GM19397 (cell line): Measurements from ENCODE around the gene PRDM16.
"Not testable (repeated sequence)": the region's sequence is repeated elsewhere in the genome, so short reads cannot be mapped to it uniquely, and the experiment has no call there.

ENCODE experiments used
- ATAC-seq: cut with Tn5 transposase; IDR thresholded peaks from one replicate; pipeline ENCODE4 v1.9.1; 2021; ENCODE audit warnings: mild to moderate bottlenecking, moderate library complexity; ENCODE audit not compliant: unreplicated experiment

The PRDM16 gene

DNA sequence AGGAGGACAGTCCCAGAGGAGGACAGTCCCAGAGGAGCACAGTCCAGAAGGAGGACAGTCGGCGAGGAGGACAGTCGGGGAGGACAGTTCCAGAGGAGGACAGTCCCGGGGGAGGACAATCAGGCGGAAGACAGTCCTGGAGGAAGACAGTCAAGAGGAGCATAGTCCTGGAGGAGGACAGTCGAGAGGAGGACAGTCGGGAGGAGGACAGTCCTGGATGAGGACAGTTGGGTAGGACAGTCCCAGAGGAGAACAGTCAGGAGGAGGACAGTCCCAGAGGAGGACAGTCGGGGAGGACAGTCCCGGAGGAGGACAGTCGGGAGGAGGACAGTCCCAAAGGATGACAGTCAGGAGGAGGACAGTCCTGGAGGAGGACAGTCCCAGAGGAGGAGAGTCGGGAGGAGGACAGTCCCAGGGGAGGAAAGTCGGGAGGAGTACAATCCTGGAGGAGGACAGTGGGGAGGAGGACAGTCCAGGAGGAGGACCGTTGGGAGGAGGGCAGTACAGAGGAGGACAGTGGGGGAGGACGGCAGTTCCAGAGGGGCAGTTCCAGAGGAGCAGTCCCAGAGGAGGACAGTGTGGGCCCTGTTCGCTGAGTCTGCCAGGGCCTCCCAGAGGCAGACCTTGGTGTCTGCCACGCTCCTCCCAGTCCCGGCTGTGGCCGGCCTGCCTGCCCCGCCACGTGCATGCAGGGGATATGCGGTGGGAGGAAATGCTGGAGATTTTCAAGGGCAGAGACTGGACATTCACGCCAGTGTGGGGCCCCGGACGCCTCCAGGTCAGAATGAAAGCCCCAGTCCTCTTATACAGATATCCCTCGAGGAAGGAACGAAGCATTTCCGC is 201.6 kb downstream of the PRDM16 start:
- no peak for ATAC-seq

DNA sequence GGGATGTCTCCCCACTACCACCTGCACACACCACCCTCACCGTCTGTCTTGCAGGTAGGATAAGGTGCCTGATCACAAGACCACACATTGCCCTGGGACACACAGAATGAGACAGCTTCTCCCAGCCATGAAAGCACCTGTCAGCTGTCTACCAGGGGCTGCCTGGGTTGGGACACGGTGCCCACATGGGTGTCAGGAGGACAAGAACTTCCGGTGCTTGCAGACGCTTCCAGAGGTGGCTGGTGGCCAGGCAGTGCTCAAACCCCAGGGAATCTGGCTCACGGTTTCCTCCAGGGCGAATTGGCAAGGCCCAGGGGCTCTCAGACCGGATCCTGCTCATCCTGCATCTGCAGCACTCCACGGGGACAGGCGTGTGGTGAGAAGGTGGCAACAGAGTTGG is 202.9 kb downstream of the PRDM16 start:
- ATAC-seq: no peak

DNA sequence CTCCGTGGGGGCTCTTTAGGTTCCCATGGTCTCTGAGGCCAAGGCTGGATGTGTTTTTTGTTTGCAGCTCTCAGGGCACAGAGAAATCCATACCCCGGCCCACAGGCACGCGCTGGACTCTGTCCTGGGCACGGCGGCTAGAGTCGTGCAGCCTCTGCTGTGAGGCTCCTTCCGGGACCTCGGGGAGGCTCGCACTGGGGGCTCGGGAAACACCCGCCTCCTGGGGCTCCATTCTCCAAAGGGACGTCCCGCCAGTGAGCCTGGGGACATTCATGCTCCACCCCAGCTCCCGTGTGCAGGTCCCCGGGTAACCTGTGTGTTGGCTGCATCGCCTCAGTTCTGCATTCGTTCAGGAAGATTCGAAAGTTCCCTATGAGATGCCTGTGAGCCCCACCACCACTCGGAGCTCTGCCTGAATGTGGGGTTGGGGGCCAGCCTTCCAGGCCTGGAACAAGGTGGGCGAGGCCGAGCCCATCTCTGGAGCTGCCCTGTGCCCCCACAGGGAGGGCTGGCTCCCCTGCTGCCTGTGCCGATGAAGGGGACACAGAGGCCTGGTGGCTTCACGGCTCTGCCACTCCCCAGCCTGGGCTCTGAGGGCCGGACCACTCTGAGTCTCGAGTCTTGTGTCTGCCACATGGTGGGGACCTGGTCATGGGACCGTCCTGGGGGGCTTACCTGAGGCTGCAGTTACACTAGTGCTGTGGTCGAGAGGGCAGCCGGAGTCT is 203.5 kb downstream of the PRDM16 start:
- ATAC-seq: no peak

DNA sequence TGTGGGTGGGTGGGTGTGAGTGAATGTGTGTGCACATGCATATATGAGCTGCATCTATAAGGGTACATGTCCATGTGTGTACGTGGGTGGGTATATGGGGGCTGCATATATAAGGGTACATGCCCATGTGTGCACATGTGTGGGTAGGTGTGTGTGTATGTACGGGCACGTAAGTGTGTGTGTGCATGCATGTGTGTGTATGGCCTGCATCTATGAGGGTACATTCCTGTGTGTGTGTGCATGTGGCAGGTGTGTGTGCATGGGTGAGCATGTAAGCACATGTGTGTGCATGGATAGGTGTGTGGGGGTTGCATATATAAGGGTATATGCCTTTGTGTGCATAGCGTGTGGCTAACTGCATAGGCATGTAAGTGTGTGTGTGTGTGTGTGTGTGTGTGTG is 204.4 kb downstream of the PRDM16 start:
- no peak for ATAC-seq

DNA sequence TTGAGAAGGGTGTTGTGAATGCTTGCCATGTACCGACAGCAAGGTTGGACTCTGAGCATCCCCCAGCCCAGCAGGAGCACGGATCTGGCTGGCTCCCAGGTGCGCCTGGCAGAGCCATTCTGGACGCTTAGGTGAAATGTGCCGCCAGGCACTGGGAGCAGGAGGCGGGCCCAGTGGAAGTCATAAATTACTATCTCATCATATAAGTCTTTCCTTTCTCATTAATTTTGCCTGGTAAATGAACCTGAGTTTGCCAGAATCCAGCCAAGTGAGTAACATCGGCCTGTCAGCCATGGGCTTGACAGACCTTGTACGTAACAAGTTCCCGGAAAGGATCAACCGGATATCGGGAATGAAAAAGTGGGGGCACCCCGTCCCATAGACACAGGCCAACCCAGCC is 206.0 kb downstream of the PRDM16 start:
- no peak for ATAC-seq

DNA sequence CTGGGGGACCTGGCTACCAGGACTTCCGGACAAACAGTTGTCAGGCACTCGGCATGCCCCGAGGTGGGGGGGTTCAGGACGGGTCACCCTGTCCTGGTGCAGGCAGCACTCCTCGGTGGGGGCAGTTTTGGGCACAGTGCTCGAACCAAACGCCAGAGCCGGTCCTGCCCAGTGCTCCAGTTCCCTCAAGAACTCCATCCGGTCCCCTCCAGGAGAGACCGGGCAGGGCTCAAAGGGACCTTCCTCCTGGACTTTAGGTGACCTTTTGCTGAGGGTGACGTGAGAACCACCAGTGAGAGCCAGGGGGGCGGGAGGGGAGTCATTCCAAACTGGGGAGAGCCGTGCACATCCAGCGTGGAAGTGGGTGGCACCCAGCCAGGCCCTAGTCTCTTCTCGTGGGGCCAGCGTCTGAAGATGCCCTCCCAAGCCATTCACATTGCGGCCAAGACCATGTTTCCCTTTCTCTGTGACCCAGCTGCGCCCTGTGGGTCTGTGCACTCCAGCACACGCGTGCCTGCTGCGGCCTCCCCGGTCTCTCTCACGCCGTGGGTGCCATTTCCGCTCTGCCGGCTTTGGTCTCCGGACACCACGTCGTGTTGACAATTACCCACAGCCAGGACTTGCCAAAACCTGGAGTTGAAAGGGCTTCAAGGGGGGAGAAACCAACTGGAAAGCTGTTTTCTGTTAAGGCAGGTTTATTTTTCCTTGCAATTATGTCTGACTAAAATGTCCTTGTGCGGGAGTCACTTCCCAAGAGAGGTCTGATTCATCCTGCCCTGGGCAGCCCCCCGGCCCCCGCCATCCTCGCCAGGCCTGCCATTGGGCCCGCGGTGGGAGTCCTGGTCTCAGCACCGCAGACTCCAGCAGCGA is 206.7 kb downstream of the PRDM16 start:
- ATAC-seq: no peak

DNA sequence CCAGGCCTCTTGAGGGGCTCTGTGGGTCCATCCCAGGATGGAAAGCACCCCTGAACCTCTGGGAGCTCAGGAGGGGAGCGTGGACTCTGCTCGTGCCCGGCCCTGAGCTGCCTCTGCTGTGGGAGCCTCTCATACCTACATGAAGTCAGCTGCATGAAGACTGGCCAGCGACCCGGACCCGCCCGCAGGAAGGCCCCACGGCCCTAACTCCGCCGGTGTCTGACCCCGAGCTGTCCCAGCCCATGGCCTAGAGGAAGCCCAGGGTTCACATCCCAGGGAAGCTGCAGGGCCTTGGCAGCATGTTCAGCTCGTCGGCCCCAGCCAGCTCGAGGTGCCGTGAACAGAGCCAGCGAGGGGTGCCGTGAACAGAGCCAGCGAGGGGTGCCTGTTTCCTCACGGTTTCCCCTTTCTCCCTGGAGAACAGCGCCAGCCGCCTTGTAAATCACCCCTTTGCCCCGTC is 207.4 kb downstream of the PRDM16 start:
- no peak for ATAC-seq

DNA sequence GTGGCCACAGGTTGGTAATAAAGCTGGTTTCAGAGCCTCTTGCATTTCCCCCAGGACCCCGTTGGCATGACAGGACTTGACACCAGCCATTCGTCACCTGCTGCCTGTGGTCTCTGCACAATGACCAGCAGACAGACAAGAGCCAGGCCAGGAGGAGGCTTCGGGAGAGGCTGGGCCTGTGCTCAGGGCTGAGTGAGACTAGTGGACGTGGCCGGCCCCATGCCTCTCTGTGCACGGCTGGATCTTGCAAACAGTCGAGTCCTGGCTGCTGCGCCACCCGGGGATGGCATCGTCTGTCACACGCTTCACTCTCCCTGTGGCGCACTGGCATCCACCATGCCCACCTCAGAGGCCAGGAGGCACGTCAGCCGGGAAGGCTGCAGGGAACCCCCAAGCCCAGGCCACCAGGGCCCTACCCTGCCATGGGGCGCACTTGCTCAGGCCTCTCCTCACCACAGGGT is 208.0 kb downstream of the PRDM16 start:
- no peak for ATAC-seq

DNA sequence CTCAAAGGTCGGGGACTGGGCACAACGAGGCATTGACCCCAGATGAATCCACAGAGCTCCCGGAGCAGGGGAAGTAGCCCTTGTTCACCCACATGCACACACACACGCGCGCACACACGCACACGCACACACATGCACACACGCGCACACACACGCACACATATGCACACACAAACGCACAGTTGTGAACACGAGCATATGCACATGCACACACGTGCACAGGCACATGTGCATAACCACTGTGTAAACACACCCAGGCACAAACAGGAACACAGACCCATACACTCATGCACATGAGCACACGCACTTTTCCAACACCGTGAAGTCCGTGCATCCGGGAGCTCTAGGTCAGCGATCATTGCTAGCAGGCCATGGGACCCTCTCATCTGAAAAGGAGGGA is 208.6 kb downstream of the PRDM16 start:
- no peak for ATAC-seq

DNA sequence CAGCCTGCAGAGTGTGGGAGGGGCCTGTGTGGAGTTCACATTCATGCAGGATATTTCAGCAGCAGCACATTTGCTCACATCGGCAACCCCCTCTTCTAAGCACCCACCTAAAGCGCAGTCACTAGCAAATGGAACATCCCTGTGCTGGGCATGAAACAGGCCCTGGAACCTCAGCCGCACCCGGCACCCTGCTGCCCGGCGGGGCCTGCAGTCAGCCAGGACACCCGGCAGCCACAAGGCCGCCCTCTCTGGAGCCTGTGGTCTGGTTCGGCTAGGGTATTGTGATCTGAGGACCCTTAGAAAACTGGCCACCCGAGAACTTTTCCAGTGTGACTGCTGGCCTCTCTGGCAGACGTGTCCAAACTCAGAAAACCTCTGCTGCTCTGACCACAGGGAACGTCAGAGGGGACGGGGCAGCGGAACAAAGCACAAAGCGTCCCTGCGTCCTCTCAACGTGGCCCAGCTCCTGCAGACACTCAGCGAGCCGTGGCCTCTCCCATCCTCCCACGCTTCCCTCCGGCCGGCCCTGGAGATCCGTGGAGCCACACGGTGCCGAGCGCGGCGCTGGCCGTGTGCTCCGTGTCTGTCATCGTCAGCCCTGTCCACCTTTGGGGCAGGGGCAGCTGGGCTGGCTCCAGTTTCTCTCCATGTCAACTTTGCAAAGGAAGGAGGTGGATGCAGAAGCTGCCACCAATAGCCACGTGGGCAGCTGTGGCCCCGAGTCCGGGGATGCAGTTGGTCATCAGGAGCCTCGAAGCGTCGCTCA is 209.6 kb downstream of the PRDM16 start:
- ATAC-seq: no peak

DNA sequence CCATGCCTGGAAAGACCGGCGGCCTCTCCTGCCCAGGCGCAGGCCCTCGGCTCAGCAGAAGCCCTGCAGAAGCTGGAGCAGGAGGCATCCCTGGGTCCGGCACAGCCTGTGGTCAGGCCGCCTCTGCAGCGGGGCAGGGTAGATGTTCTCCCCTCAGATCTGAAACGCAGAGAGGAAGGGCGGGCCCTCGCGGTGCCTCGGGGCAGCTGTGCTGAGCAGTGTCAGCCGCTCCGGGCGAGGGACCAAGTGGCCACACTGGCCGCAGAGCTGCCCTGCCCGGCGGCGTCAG is 210.1 kb downstream of the PRDM16 start:
- no peak for ATAC-seq

DNA sequence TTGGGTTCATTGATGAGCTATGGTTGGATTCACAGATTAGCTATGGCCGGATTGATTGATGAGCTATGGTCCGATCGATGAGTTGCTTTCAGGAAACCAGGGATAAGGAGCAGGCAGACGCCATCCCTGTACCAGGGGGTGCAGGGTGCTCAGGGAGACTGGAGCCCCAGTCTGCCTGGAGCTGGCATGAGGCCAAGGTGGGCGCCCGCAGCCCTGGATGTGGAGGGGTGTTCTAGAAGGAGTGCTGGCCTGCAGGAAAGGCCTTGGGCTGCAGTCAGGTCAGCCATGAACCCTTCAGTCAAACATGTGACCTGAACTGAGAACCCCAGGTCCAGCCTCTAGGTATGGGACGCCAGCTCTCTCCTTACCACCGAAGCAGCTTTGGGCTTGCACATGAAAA is 212.7 kb downstream of the PRDM16 start:
- no peak for ATAC-seq

DNA sequence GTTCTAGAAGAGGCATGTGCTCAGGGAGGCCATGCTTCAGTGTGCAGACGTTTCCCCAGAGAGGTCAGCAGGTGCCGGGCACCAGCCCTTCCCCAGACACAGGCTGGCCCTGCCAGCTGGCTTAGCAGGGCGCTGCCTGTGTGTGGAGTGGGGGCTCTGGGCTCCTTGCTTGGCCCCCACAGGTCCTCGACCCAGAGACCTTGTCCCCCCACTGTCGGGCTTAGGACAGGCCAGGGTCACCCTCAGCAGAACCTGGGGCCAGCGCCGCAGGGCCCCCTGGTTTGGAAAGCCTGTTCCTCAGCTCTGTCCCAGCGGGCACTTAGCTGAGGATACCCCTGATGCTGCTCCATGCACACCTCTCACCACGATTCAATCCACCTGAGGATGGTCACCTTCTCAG is 213.2 kb downstream of the PRDM16 start:
- ATAC-seq: no peak

DNA sequence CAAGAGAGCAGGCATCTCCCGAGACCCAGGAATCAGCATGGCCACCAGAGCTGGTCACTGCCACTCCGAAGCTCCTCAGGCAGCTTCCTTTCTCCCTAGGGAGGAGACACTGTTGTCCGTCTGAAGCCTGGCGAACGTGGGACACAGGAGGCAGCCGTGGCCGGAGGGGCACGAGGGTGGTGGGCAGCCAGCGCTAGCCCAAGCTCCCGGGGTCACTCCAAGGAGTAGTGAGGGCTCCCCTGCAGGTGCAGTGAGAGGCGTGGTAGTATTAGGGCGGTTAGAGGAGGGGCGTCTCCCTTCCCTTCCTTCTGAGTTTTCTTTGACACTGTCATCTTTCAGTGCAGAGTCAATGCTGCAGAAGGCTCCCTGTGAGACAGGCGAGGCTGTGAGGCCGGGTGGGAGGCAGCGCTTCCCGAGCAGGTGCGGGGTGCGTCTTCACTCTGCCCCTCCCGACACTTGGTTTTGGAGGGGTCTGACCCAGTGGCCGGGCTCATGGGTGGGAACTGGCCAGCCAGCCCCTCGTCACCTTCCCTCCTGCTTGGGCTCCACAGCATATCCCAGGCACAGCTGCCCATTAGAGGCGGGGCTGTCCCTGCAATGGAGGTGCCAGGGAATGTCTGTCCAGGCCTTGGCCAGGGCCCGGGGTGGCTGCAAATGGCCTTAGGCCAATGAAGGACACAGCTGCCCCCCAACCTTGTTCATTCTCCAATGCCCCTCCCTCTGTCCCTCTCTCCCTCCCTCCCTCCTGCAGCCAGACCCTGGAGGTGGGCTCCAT is 213.8 kb downstream of the PRDM16 start:
- no peak for ATAC-seq

DNA sequence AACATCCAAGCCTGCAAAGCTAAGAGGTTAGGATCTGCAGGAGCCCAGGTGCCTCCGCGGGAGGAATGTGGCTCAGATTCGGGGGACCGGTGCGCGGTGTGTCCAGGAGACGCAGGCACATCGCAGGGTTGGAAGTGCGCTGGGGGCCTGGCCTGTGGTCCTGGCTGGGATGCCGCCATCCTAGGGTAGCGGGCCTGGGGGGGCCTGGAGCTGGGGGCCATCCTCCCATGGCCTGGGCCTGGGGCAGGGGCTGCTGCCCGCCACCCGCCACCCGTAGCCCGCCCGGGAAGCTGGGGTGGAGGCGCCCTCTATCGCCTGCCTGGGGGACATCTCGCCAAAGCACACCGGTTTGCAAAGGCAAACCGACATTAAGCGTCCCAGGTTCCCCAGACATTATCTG is 214.8 kb downstream of the PRDM16 start:
- no peak for ATAC-seq

DNA sequence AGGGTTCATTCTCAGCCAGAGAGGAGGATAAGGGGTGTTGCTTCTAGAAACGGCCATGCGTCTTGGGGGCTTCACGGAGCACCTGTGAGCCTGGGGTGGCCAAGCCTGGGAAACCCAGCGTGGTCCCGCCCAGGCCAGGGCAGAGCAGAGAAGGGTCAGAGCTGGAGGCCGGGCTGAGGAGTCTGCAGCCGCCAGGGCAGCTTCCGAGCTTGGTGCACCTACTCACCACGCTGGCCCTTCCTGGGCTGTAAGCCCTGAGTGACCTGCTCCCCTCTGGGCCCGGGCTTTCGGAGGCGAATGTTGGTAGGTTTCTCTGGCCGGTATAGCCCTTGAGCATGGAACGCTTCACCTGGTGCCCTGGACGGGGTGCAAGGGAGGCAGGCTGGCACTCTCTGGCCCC is 215.7 kb downstream of the PRDM16 start:
- no peak for ATAC-seq

DNA sequence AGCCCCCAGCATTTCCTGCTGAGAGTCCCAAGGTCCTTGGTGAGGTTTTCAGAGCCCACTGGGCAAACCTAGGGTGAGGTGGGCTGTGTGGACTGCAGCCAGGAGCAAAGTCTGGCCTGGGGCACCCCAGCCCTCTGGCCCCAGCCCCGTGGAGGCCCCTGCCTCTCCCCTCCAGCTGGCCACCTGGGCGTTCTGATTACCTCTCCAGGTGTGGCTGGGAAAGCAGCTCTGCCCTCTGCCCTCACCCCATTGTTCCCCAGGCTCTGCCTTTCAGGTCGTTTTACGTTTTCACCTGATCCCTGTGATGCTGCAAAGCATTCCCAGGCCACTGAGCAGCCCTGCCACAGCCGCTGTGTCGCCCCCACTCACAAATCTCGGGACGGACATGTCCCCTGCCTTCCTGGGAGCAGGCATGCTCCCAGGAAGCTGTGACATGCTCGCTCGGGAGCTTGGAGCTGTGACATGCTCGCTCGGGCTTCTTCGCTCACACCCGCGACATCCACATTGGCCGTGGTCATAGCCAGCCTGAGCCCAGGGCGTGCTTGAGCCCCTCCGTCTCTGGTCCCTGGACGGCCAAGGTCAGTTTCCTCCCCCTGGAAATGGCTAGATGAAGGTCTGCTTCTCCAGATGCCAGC is 216.2 kb downstream of the PRDM16 start:
- no peak for ATAC-seq

DNA sequence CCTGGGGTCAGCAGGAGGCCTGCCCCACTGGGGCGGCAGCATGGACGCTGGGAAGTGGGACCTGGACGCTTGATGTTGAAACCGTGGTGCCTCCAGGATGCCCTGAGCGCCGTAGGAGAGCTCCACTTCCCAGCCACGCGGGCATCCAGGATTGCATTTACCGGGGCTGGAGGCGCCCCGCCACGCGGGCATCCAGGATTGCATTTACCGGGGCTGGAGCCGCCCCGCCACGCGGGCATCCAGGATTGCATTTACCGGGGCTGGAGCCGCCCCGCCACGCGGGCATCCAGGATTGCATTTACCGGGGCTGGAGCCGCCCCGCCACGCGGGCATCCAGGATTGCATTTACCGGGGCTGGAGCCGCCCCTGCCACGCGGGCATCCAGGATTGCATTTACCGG is 218.1 kb downstream of the PRDM16 start:
- not testable (repeated sequence) for ATAC-seq

DNA sequence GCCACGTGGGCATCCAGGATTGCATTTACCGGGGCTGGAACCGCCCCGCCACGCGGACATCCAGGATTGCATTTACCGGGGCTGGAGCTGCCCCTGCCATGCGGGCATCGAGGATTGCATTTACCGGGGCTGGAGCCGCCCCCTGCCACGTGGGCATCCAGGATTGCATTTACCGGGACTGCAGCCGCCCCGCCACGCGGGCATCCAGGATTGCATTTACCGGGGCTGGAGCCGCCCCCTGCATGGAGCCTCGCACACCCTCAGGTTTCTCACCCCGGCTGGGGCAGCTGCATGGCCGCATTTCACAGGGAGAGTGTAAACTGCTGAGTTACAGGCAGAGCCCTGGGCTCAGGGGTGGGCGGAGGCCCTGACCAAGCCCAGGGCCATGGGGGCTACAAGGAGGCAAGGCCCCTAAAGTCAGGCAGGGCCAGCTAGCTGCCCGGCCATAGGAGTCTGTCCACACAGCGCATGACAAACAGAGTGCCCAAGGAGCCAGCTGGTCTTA is 218.7 kb downstream of the PRDM16 start:
- ATAC-seq: no peak
